ENCODE measurements around the gene FLYWCH2. TPM values are rescaled to one million over a fixed set of nuclear protein-coding genes. Genes with fewer than 3 reads are reported as not detected.

The FLYWCH2 gene
- total and polyA plus RNA-seq, 2 donors (not counting 3 experiments of a cell fraction or from before 2014, with no cell fraction given) = 18.3 to 34.6 TPM

DNA sequence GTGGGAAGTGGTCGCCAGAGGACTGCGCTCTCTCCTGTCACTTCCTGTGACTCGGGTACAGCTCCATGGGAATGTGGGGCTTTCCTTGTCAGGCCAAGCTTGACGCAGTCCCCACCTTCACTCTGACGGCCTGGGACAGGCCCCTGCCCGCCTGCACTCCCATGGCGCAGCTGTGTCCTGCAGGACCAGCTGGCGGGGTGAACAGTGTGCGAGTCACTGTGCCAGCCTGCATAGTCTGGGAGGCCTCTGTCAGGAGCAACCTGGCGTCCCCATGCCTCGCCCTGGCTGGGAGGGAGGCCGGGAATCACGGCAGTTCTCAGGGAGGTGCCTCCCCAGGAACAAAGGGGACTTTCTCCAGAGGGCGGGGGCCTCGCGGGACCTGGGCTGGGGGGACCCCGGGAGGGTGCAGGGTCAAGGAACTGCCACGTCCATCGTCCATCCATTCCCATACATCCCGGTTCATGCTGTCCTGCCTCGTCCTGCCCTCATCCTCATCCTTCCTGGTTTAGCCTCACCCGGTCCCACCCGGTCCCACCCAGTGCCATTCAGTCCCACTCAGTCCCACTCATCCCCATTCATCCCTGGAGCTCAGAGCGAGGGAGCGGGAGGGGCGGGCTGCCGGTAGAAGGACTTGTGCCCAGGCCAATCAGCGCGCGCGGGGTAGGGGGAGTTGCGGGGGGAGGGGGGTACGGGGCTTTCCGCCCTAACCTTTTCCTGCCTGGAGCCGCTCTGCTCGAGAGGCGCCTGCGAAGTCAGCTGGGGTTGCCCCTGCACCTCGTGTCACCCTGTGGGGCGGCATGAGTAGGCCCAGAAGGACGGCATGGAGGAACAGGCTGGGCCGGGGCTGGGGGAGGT, 42.1 kb downstream of the FLYWCH2 start:
- no TSS peak for BruUV-seq (replicated peaks)
- H3K9ac ChIP-seq (replicated peaks; ENCODE audit: extremely low read depth, insufficient read depth, low read length) = no peak overlapping the region
- TF ChIP-seq EZH2 (IDR thresholded peaks at IDR 0.05; ENCODE audit: borderline replicate concordance, low read depth, low read length, severe bottlenecking) (no peak), FOS (IDR thresholded peaks at IDR 0.05; ENCODE audit: borderline replicate concordance, insufficient read depth, low read length) (no peak), MYC (IDR thresholded peaks at IDR 0.05; ENCODE audit: low read depth, low read length) (no peak), CTCF (IDR thresholded peaks at IDR 0.05; ENCODE audit: extremely low read depth in 1 of 2, insufficient read depth in 1 of 2, low read depth in 1 of 2, low read length in 2 of 2) (no peak), POLR2AphosphoS5 (IDR thresholded peaks at IDR 0.05; ENCODE audit: insufficient read depth, low read depth, low read length) (no peak), JUN (IDR thresholded peaks at IDR 0.05; ENCODE audit: borderline replicate concordance, insufficient read depth, insufficient read length, low read depth) (no peak), POLR2A (IDR thresholded peaks at IDR 0.05; ENCODE audit: low read depth, low read length) (no peak), GATA2 (IDR thresholded peaks at IDR 0.05; ENCODE audit: insufficient read depth, insufficient read length, low read depth, low read length) (no peak)
- TF ChIP-seq, protein P1, sequence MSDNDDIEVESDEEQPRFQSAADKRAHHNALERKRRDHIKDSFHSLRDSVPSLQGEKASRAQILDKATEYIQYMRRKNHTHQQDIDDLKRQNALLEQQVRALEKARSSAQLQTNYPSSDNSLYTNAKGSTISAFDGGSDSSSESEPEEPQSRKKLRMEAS (IDR thresholded peaks at IDR 0.05; ENCODE audit: insufficient read depth, insufficient read length) = no peak
- H3K79me2 ChIP-seq (ENCODE audit: control insufficient read depth, insufficient read depth, low read length) = peaks cover 2% of the 10 kb centered on the region
- intact Hi-C loops (cut with micrococcal nuclease) = no loop called here
- no peak overlapping the region for H2AFZ ChIP-seq (ENCODE audit: low read depth, low read length)
- H3K27me3 ChIP-seq (ENCODE audit: control insufficient read depth in 2 of 2, insufficient read depth in 2 of 2, low read length in 2 of 2) = no peaks in the 10 kb centered on the region
- dilution Hi-C loops (cut with MboI; ENCODE audit: extremely low pct_ligation_motif_present, low sequenced_read_pairs) = no loop called here
- no peak overlapping the region for H3K4me3 ChIP-seq (replicated peaks in 1 of 3; ENCODE audit: insufficient read depth in 1 of 3, low read depth in 1 of 3, low read length in 3 of 3)
- no peak for DNase-seq (ENCODE audit: low read depth, low spot score)
- no peaks in the 10 kb centered on the region for H4K20me1 ChIP-seq (replicated peaks; ENCODE audit: control insufficient read depth, extremely low read depth, insufficient read depth, low read length)
- H3K4me2 ChIP-seq (ENCODE audit: insufficient read depth, low read length) = no peak overlapping the region
- ChIA-PET POLR2A (no interaction called here), CTCF (interaction anchor here (0.6 to 2.2 kb wide), 2 partner anchors 9 to 185 kb away, joined by 3 to 24 read pairs; no protein-coding TSS in a partner anchor)
- no peaks in the 10 kb centered on the region for H3K9me1 ChIP-seq (replicated peaks; ENCODE audit: control insufficient read depth, extremely low read depth, insufficient read depth, low read length)
- no peaks in the 10 kb centered on the region for H3K9me3 ChIP-seq (replicated peaks; ENCODE audit: control insufficient read depth, insufficient read depth, low read length)
- FAIRE-seq = no peak
- no peak overlapping the region for H3K27ac ChIP-seq (ENCODE audit: insufficient read depth, low read depth, low read length)
- H3K36me3 ChIP-seq (ENCODE audit: control insufficient read depth in 2 of 2, extremely low read depth in 1 of 2, insufficient read depth in 2 of 2, low read length in 2 of 2) = peaks cover 2 to 4% of the 10 kb centered on the region in 2 experiments
- peaks cover 2% of the 10 kb centered on the region for H3K4me1 ChIP-seq (ENCODE audit: control insufficient read depth, extremely low read depth, insufficient read depth, low read length)

Data from endothelial cell of umbilical vein (primary cell).